ENCODE measurements around the gene NRN1. TPM values are rescaled to one million over a fixed set of nuclear protein-coding genes. Genes with fewer than 3 reads are reported as not detected.
"Not testable (repeated sequence)": the region's sequence is repeated elsewhere in the genome, so short reads cannot be mapped to it uniquely, and the experiment has no call there.

The NRN1 gene
- total and polyA plus RNA-seq, 5 donors from 2014 or later, result 0.10 TPM; not detected in 4

GRCh38 chr6:5984150-5985089 is 22.3 kb downstream of the NRN1 start:
- ATAC-seq (ENCODE audit: low read depth in 2 of 2) (no peak), DNase-seq (no peak)
- peaks cover 0 to 5% (median 0%) of the 10 kb centered on the region in 7 donors for H3K9me3 Mint-ChIP-seq
- peaks cover 0 to 16% (median 7%) of the 10 kb centered on the region in 4 donors for H3K4me1 Mint-ChIP-seq
- peaks cover 6% of the 10 kb centered on the region for H3K27me3 ChIP-seq (ENCODE audit: control insufficient read depth, insufficient read depth, low read length)
- no peaks in the 10 kb centered on the region for H3K4me1 ChIP-seq (ENCODE audit: control insufficient read depth, insufficient read depth, low read length, poor library complexity, severe bottlenecking)
- peak overlapping the region in 1 of 3 donors; percentile 61 for H3K27ac Mint-ChIP-seq
- H3K27ac ChIP-seq (ENCODE audit: insufficient read depth, low read length, poor library complexity, severe bottlenecking), result no peak overlapping the region
- H3K36me3 ChIP-seq (ENCODE audit: control insufficient read depth, insufficient read depth, low read length), result no peaks in the 10 kb centered on the region
- H3K4me3 ChIP-seq (ENCODE audit: low read depth, low read length), result no peak overlapping the region
- no peak overlapping the region for H3K4me3 Mint-ChIP-seq
- no peaks in the 10 kb centered on the region for H3K9me3 ChIP-seq (ENCODE audit: control insufficient read depth in 2 of 2, low read length in 2 of 2)
- H3K36me3 Mint-ChIP-seq, result peaks cover 4% of the 10 kb centered on the region
- peaks cover 32% of the 10 kb centered on the region for H3K27me3 Mint-ChIP-seq

GRCh38 chr6:5981126-5982026 is 25.3 kb downstream of the NRN1 start:
- no peak overlapping the region for H3K4me3 ChIP-seq (ENCODE audit: low read depth, low read length)
- Mint-ChIP-seq H3K4me1 (peaks cover 0 to 10% (median 7%) of the 10 kb centered on the region in 4 donors), H3K36me3 (peaks cover 4% of the 10 kb centered on the region), H3K9me3 (peaks cover 0 to 3% (median 0%) of the 10 kb centered on the region in 7 donors), H3K27ac (no peak overlapping the region), H3K27me3 (peaks cover 18% of the 10 kb centered on the region), H3K4me3 (no peak overlapping the region)
- ATAC-seq (ENCODE audit: low read depth in 2 of 2) (no peak), DNase-seq (no peak)
- no peaks in the 10 kb centered on the region for H3K36me3 ChIP-seq (ENCODE audit: control insufficient read depth, insufficient read depth, low read length)
- H3K27me3 ChIP-seq (ENCODE audit: control insufficient read depth, insufficient read depth, low read length), result peaks cover 3% of the 10 kb centered on the region
- H3K27ac ChIP-seq (ENCODE audit: insufficient read depth, low read length, poor library complexity, severe bottlenecking), result no peak overlapping the region
- H3K4me1 ChIP-seq (ENCODE audit: control insufficient read depth, insufficient read depth, low read length, poor library complexity, severe bottlenecking), result no peaks in the 10 kb centered on the region
- H3K9me3 ChIP-seq (ENCODE audit: control insufficient read depth in 2 of 2, low read length in 2 of 2), result no peaks in the 10 kb centered on the region

- Mint-ChIP-seq H3K36me3 (peaks cover 4% of the 10 kb centered on the region), H3K4me3 (no peak overlapping the region), H3K9me3 (peaks cover 0 to 3% (median 0%) of the 10 kb centered on the region in 7 donors), H3K27me3 (peaks cover 18% of the 10 kb centered on the region), H3K4me1 (peaks cover 0 to 10% (median 7%) of the 10 kb centered on the region in 4 donors), H3K27ac (no peak overlapping the region)
- H3K27ac ChIP-seq (ENCODE audit: insufficient read depth, low read length, poor library complexity, severe bottlenecking), result no peak overlapping the region
- no peaks in the 10 kb centered on the region for H3K27me3 ChIP-seq (ENCODE audit: control insufficient read depth, insufficient read depth, low read length)
- no peaks in the 10 kb centered on the region for H3K36me3 ChIP-seq (ENCODE audit: control insufficient read depth, insufficient read depth, low read length)
- DNase-seq (no peak), ATAC-seq (ENCODE audit: low read depth in 2 of 2) (no peak)
- no peak overlapping the region for H3K4me3 ChIP-seq (ENCODE audit: low read depth, low read length)
- no peaks in the 10 kb centered on the region for H3K9me3 ChIP-seq (ENCODE audit: control insufficient read depth in 2 of 2, low read length in 2 of 2)
- no peaks in the 10 kb centered on the region for H3K4me1 ChIP-seq (ENCODE audit: control insufficient read depth, insufficient read depth, low read length, poor library complexity, severe bottlenecking)
Observed at GRCh38 chr6:5979650-5980420, 26.9 kb downstream of the NRN1 start.

- Histone ChIP-seq H3K27me3 (ENCODE audit: control insufficient read depth, insufficient read depth, low read length) (no peaks in the 10 kb centered on the region), H3K27ac (ENCODE audit: insufficient read depth, low read length, poor library complexity, severe bottlenecking) (no peak overlapping the region), H3K36me3 (ENCODE audit: control insufficient read depth, insufficient read depth, low read length) (no peaks in the 10 kb centered on the region), H3K9me3 (ENCODE audit: control insufficient read depth in 2 of 2, low read length in 2 of 2) (no peaks in the 10 kb centered on the region), H3K4me1 (ENCODE audit: control insufficient read depth, insufficient read depth, low read length, poor library complexity, severe bottlenecking) (no peaks in the 10 kb centered on the region), H3K4me3 (ENCODE audit: low read depth, low read length) (no peak overlapping the region)
- DNase-seq, result no peak
- no peak for ATAC-seq (ENCODE audit: low read depth in 2 of 2)
- peaks cover 0 to 4% (median 0%) of the 10 kb centered on the region in 7 donors for H3K9me3 Mint-ChIP-seq
- no peak overlapping the region for H3K4me3 Mint-ChIP-seq
- peaks cover 14% of the 10 kb centered on the region for H3K27me3 Mint-ChIP-seq
- H3K36me3 Mint-ChIP-seq, result peaks cover 4% of the 10 kb centered on the region
- no peak overlapping the region for H3K27ac Mint-ChIP-seq
- H3K4me1 Mint-ChIP-seq, result peaks cover 0 to 6% (median 1%) of the 10 kb centered on the region in 4 donors
Observed at GRCh38 chr6:5976811-5977210, 29.9 kb downstream of the NRN1 start.

GRCh38 chr6:5968817-5969734 is 37.6 kb downstream of the NRN1 start:
- ATAC-seq (ENCODE audit: low read depth in 2 of 2), result no peak
- H3K27me3 Mint-ChIP-seq, result peaks cover 17% of the 10 kb centered on the region
- no peaks in the 10 kb centered on the region for H3K36me3 ChIP-seq (ENCODE audit: control insufficient read depth, insufficient read depth, low read length)
- H3K9me3 ChIP-seq (ENCODE audit: control insufficient read depth in 2 of 2, low read length in 2 of 2), result no peaks in the 10 kb centered on the region
- H3K27ac Mint-ChIP-seq, result no peak overlapping the region
- H3K4me1 ChIP-seq (ENCODE audit: control insufficient read depth, insufficient read depth, low read length, poor library complexity, severe bottlenecking), result no peaks in the 10 kb centered on the region
- no peak for DNase-seq
- peaks cover 0 to 5% (median 0%) of the 10 kb centered on the region in 7 donors for H3K9me3 Mint-ChIP-seq
- no peak overlapping the region for H3K4me3 ChIP-seq (ENCODE audit: low read depth, low read length)
- no peaks in the 10 kb centered on the region for H3K36me3 Mint-ChIP-seq
- H3K4me1 Mint-ChIP-seq, result peaks cover 0 to 7% (median 2%) of the 10 kb centered on the region in 4 donors
- no peaks in the 10 kb centered on the region for H3K27me3 ChIP-seq (ENCODE audit: control insufficient read depth, insufficient read depth, low read length)
- H3K4me3 Mint-ChIP-seq, result no peak overlapping the region
- no peak overlapping the region for H3K27ac ChIP-seq (ENCODE audit: insufficient read depth, low read length, poor library complexity, severe bottlenecking)

GRCh38 chr6:5968036-5968435 is 38.7 kb downstream of the NRN1 start:
- H3K4me3 Mint-ChIP-seq; H3K4me1 ChIP-seq (ENCODE audit: control insufficient read depth, insufficient read depth, low read length, poor library complexity, severe bottlenecking); ATAC-seq (ENCODE audit: low read depth in 2 of 2); H3K36me3 ChIP-seq (ENCODE audit: control insufficient read depth, insufficient read depth, low read length); DNase-seq; H3K4me1 Mint-ChIP-seq; H3K9me3 Mint-ChIP-seq; H3K4me3 ChIP-seq (ENCODE audit: low read depth, low read length); H3K27me3 ChIP-seq (ENCODE audit: control insufficient read depth, insufficient read depth, low read length); H3K27ac Mint-ChIP-seq; H3K27ac ChIP-seq (ENCODE audit: insufficient read depth, low read length, poor library complexity, severe bottlenecking); H3K9me3 ChIP-seq (ENCODE audit: control insufficient read depth in 2 of 2, low read length in 2 of 2); H3K36me3 Mint-ChIP-seq: not testable (repeated sequence)
- H3K27me3 Mint-ChIP-seq, result peaks cover 21% of the 10 kb centered on the region
